ENCODE measurements around the gene CLCN1. TPM values are rescaled to one million over a fixed set of nuclear protein-coding genes. Genes with fewer than 3 reads are reported as not detected.

Gene CLCN1
- total RNA-seq, 1 experiment from 2014 or later: not detected

GRCh38 chr7:143375298-143376034 is 59.6 kb downstream of the CLCN1 start:
- Histone ChIP-seq H3K4me3 (ENCODE audit: low read depth, low read length, poor library complexity, severe bottlenecking) (no peak overlapping the region), H3K36me3 (ENCODE audit: insufficient read depth, low read length, poor library complexity, severe bottlenecking) (no peaks in the 10 kb centered on the region), H3K4me1 (ENCODE audit: insufficient read depth, low read length, poor library complexity, severe bottlenecking) (peaks cover 30% of the 10 kb centered on the region), H3K27ac (ENCODE audit: low read depth, low read length, poor library complexity, severe bottlenecking) (no peak overlapping the region), H3K9me3 (ENCODE audit: low read depth, low read length, poor library complexity, severe bottlenecking) (no peaks in the 10 kb centered on the region), H3K27me3 (replicated peaks; ENCODE audit: insufficient read depth, low read depth, low read length, poor library complexity) (no peaks in the 10 kb centered on the region)
- ChIA-PET POLR2A (ENCODE audit: low non-redundant PET) (interaction anchor here (0.5 to 0.7 kb wide), 2 partner anchors 73 to 85 kb away, joined by 3 read pairs; no protein-coding TSS in a partner anchor), CTCF (no interaction called here)
- no peak for TF ChIP-seq CTCF (conservative IDR thresholded peaks at IDR 0.05; ENCODE audit: low read depth, low read length)
- no peak for TF ChIP-seq EZH2 (IDR thresholded peaks at IDR 0.05; ENCODE audit: borderline replicate concordance, low read depth, low read length, poor library complexity, severe bottlenecking)
- DNase-seq (ENCODE audit: low spot score): no peak
- no TSS peak for BruUV-seq (replicated peaks)
- intact Hi-C loops (cut with micrococcal nuclease; ENCODE audit: unreplicated experiment): loop anchor here (5.0 kb wide), 1 partner anchor 78 kb away; no protein-coding TSS in a partner anchor

GRCh38 chr7:143376396-143376795 is 60.5 kb downstream of the CLCN1 start:
- BruUV-seq (replicated peaks): no TSS peak
- intact Hi-C loops (cut with micrococcal nuclease; ENCODE audit: unreplicated experiment): loop anchor here (5.0 kb wide), 1 partner anchor 79 kb away; no protein-coding TSS in a partner anchor
- TF ChIP-seq CTCF (conservative IDR thresholded peaks at IDR 0.05; ENCODE audit: low read depth, low read length) (no peak), EZH2 (IDR thresholded peaks at IDR 0.05; ENCODE audit: borderline replicate concordance, low read depth, low read length, poor library complexity, severe bottlenecking) (no peak)

GRCh38 chr7:143379611-143380259 is 63.8 kb downstream of the CLCN1 start:
- peak overlapping the region; percentile 65 for H3K4me3 ChIP-seq (ENCODE audit: low read depth, low read length, poor library complexity, severe bottlenecking)
- ChIA-PET CTCF (interaction anchor here (0.5 to 1.2 kb wide), 11 partner anchors 7 to 1074 kb away, joined by 3 to 19 read pairs (median 5); partner anchors contain the start of genes FAM131B and GSTK1), POLR2A (ENCODE audit: low non-redundant PET) (interaction anchor here (0.6 kb wide), 1 partner anchor 114 kb away, joined by 8 read pairs; no protein-coding TSS in a partner anchor)
- no peak for DNase-seq (ENCODE audit: low spot score)
- no peaks in the 10 kb centered on the region for H3K27me3 ChIP-seq (replicated peaks; ENCODE audit: insufficient read depth, low read depth, low read length, poor library complexity)
- no peaks in the 10 kb centered on the region for H3K36me3 ChIP-seq (ENCODE audit: insufficient read depth, low read length, poor library complexity, severe bottlenecking)
- H3K27ac ChIP-seq (ENCODE audit: low read depth, low read length, poor library complexity, severe bottlenecking): peak overlapping the region; percentile 97
- TF ChIP-seq EZH2 (IDR thresholded peaks at IDR 0.05; ENCODE audit: borderline replicate concordance, low read depth, low read length, poor library complexity, severe bottlenecking) (no peak), CTCF (conservative IDR thresholded peaks at IDR 0.05; ENCODE audit: low read depth, low read length) (no peak)
- TSS peak; percentile 72 for BruUV-seq (replicated peaks)
- intact Hi-C loops (cut with micrococcal nuclease; ENCODE audit: unreplicated experiment): loop anchor here (1.0 to 5.0 kb wide), 2 partner anchors 82 to 139 kb away; no protein-coding TSS in a partner anchor
- no peaks in the 10 kb centered on the region for H3K9me3 ChIP-seq (ENCODE audit: low read depth, low read length, poor library complexity, severe bottlenecking)
- H3K4me1 ChIP-seq (ENCODE audit: insufficient read depth, low read length, poor library complexity, severe bottlenecking): peaks cover 35% of the 10 kb centered on the region

More at GRCh38 chr7:143376396-143376795, 60.5 kb downstream of the CLCN1 start:
- Histone ChIP-seq H3K4me1 (ENCODE audit: insufficient read depth, low read length, poor library complexity, severe bottlenecking) (peaks cover 30% of the 10 kb centered on the region), H3K27ac (ENCODE audit: low read depth, low read length, poor library complexity, severe bottlenecking) (no peak overlapping the region), H3K9me3 (ENCODE audit: low read depth, low read length, poor library complexity, severe bottlenecking) (no peaks in the 10 kb centered on the region), H3K4me3 (ENCODE audit: low read depth, low read length, poor library complexity, severe bottlenecking) (no peak overlapping the region), H3K27me3 (replicated peaks; ENCODE audit: insufficient read depth, low read depth, low read length, poor library complexity) (no peaks in the 10 kb centered on the region), H3K36me3 (ENCODE audit: insufficient read depth, low read length, poor library complexity, severe bottlenecking) (no peaks in the 10 kb centered on the region)
- ChIA-PET CTCF (no interaction called here), POLR2A (ENCODE audit: low non-redundant PET) (no interaction called here)
- no peak for DNase-seq (ENCODE audit: low spot score)

Data from A673 (cell line).